ENCODE measurements around the gene LHFPL6. TPM values are rescaled to one million over a fixed set of nuclear protein-coding genes. Genes with fewer than 3 reads are reported as not detected.

Gene LHFPL6
- polyA plus RNA-seq, 3 donors, result 0.14 to 0.59 (median 0.46) TPM

DNA sequence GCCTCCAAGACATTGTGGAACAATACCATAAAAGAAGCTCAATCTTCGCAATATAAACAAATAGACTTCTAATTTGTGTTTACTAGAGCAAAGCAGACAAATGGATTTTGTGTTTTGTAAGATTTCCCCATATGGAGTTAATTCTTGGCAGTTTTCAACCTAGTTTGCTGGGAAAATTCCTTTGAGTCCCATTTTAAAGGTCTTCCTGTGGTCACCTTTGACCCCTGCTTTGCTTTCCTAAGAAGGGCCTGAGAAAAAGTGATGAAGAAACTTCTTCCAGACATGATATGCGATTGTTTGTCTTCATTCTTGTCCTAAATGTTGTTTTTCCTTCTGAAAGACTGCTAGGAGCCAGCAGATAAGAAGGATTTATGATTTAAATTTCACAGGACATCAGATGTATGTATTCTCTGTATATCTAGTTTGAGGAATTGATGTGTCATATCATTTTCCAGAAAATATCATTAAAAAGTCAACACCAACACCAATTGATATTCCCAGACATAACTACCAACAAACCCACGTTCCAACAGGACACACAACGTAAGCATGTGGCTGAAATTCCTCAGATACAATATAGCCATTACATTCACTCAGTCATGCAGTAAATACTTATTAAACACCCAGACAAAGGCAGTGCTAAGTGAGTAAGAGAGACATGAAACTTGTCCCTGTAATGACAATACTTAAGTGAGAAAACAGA, 276.4 kb downstream of the LHFPL6 start:
- Histone ChIP-seq H2AFZ (ENCODE audit: insufficient read depth, low read depth, low read length, poor library complexity, severe bottlenecking) (no peak overlapping the region), H3K4me3 (replicated peaks in 1 of 3; ENCODE audit: low read depth in 2 of 3, low read length in 3 of 3) (no peak overlapping the region), H3K36me3 (replicated peaks in 1 of 2; ENCODE audit: control insufficient read depth in 1 of 2, insufficient read depth in 2 of 2, low read length in 2 of 2) (no peaks in the 10 kb centered on the region), H3K9me3 (replicated peaks in 1 of 2; ENCODE audit: control insufficient read depth in 1 of 2, insufficient read depth in 1 of 2, low read length in 2 of 2) (no peaks in the 10 kb centered on the region), H3K4me1 (ENCODE audit: control insufficient read depth in 1 of 2, insufficient read depth in 2 of 2, low read length in 2 of 2) (no peaks in the 10 kb centered on the region), H3K27me3 (ENCODE audit: control insufficient read depth in 2 of 2, insufficient read depth in 2 of 2, low read length in 2 of 2) (no peaks in the 10 kb centered on the region), H3K27ac (ENCODE audit: low read depth in 1 of 2, low read length in 2 of 2) (no peak overlapping the region), H3K4me2 (replicated peaks; ENCODE audit: extremely low read depth, low read length, poor library complexity, severe bottlenecking) (no peak overlapping the region), H4K20me1 (ENCODE audit: insufficient read depth, low read length) (no peaks in the 10 kb centered on the region), H3K9ac (ENCODE audit: insufficient read depth, low read length, poor library complexity, severe bottlenecking) (no peak overlapping the region), H3K79me2 (ENCODE audit: insufficient read depth, low read length) (no peaks in the 10 kb centered on the region)
- WGBS (ENCODE audit: insufficient coverage), result no CpG with 5 or more reads among the region's 4 CpGs
- TF ChIP-seq, protein P1, sequence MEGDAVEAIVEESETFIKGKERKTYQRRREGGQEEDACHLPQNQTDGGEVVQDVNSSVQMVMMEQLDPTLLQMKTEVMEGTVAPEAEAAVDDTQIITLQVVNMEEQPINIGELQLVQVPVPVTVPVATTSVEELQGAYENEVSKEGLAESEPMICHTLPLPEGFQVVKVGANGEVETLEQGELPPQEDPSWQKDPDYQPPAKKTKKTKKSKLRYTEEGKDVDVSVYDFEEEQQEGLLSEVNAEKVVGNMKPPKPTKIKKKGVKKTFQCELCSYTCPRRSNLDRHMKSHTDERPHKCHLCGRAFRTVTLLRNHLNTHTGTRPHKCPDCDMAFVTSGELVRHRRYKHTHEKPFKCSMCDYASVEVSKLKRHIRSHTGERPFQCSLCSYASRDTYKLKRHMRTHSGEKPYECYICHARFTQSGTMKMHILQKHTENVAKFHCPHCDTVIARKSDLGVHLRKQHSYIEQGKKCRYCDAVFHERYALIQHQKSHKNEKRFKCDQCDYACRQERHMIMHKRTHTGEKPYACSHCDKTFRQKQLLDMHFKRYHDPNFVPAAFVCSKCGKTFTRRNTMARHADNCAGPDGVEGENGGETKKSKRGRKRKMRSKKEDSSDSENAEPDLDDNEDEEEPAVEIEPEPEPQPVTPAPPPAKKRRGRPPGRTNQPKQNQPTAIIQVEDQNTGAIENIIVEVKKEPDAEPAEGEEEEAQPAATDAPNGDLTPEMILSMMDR (IDR thresholded peaks at IDR 0.05), result no peak
- no peak for DNase-seq
- peaks cover 0 to 1% (median 0%) of the 10 kb centered on the region in 3 donors for H3K27me3 Mint-ChIP-seq (ENCODE audit: low read depth in 3 of 3)
- H3K9me3 Mint-ChIP-seq, result peaks cover 0 to 6% (median under 1%) of the 10 kb centered on the region in 7 donors
- intact Hi-C loops (cut with micrococcal nuclease), result no loop called here
- H3K4me1 Mint-ChIP-seq, result peaks cover 3% of the 10 kb centered on the region
- no peak overlapping the region for H3K27ac Mint-ChIP-seq
- H3K36me3 Mint-ChIP-seq, result no peaks in the 10 kb centered on the region
- H3K4me3 Mint-ChIP-seq, result no peak overlapping the region

DNA sequence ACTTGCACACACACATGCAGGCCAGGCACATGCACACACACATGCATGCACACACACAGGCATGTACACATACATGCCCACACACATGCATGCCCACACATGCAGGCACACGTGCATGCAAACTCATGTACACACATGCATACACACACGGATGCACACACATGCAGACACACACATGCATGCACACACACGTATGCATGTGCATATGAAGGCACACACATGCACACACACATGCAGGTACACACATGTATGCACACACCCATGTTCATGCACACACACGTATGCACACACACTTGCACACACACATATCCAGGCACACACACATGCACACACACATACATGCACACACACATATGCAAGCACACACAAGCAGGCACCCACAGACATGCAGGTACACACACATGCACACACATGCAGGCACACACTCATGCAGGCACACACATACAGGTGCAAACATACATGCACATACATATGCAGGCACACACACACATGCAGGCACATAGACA, 278.1 kb downstream of the LHFPL6 start:
- no peak overlapping the region for H3K4me2 ChIP-seq (replicated peaks; ENCODE audit: extremely low read depth, low read length, poor library complexity, severe bottlenecking)
- no peak overlapping the region for H3K27ac ChIP-seq (ENCODE audit: low read depth in 1 of 2, low read length in 2 of 2)
- no peak overlapping the region for H3K4me3 ChIP-seq (replicated peaks in 1 of 3; ENCODE audit: low read depth in 2 of 3, low read length in 3 of 3)
- Mint-ChIP-seq H3K4me3 (no peak overlapping the region), H3K9me3 (peaks cover 0 to 4% (median 0%) of the 10 kb centered on the region in 7 donors), H3K36me3 (no peaks in the 10 kb centered on the region), H3K27me3 (ENCODE audit: low read depth in 3 of 3) (peaks cover 0 to 1% (median 0%) of the 10 kb centered on the region in 3 donors), H3K4me1 (peaks cover 6% of the 10 kb centered on the region), H3K27ac (no peak overlapping the region)
- H3K27me3 ChIP-seq (ENCODE audit: control insufficient read depth in 2 of 2, insufficient read depth in 2 of 2, low read length in 2 of 2), result no peaks in the 10 kb centered on the region
- H3K4me1 ChIP-seq (ENCODE audit: control insufficient read depth in 1 of 2, insufficient read depth in 2 of 2, low read length in 2 of 2), result no peaks in the 10 kb centered on the region
- intact Hi-C loops (cut with micrococcal nuclease), result no loop called here
- DNase-seq, result no peak
- 92% methylated on average over 4 of the region's 4 CpGs for WGBS (ENCODE audit: insufficient coverage)
- H3K36me3 ChIP-seq (replicated peaks in 1 of 2; ENCODE audit: control insufficient read depth in 1 of 2, insufficient read depth in 2 of 2, low read length in 2 of 2), result no peaks in the 10 kb centered on the region
- H4K20me1 ChIP-seq (ENCODE audit: insufficient read depth, low read length), result no peaks in the 10 kb centered on the region
- H2AFZ ChIP-seq (ENCODE audit: insufficient read depth, low read depth, low read length, poor library complexity, severe bottlenecking), result no peak overlapping the region
- TF ChIP-seq, protein P1 (IDR thresholded peaks at IDR 0.05), result no peak
- H3K9me3 ChIP-seq (replicated peaks in 1 of 2; ENCODE audit: control insufficient read depth in 1 of 2, insufficient read depth in 1 of 2, low read length in 2 of 2), result no peaks in the 10 kb centered on the region
- H3K79me2 ChIP-seq (ENCODE audit: insufficient read depth, low read length), result no peaks in the 10 kb centered on the region
- no peak overlapping the region for H3K9ac ChIP-seq (ENCODE audit: insufficient read depth, low read length, poor library complexity, severe bottlenecking)

Measured in CD14-positive monocyte (primary cell).